Fibroblast of skin of right quadriceps (primary cell): ENCODE results near the gene HSPB3.
"Not testable (repeated sequence)": the region's sequence is repeated elsewhere in the genome, so short reads cannot be mapped to it uniquely, and the experiment has no call there.

Source experiments
- DNase-seq: peaks from one replicate; pipeline ENCODE4 v3.0.0-alpha.2; 2013

The HSPB3 gene

GRCh38 chr5:54457094-54457862 lies 1.8 kb downstream of the HSPB3 start:
- DNase-seq: peak; percentile 91

DNA sequence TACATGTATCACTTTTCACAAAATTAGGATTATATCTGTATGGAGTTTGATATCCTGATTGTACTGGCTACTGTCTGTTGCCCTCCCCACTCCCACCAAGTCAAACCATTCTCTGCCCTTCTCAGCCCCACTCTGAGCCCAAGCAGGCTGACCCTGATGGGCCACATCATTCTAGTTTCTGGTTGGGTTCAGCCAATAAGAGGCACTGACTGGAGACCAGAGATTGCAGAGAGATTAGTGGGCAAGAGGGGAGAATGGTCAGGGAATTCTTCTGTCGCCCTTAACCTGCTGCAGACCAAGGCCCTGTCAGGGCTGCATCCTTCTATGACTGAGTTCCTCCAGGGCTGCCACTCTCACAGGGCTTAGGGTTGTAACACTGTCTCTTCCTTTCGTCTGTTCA lies 2.7 kb downstream of the HSPB3 start:
- no peak for DNase-seq

DNA sequence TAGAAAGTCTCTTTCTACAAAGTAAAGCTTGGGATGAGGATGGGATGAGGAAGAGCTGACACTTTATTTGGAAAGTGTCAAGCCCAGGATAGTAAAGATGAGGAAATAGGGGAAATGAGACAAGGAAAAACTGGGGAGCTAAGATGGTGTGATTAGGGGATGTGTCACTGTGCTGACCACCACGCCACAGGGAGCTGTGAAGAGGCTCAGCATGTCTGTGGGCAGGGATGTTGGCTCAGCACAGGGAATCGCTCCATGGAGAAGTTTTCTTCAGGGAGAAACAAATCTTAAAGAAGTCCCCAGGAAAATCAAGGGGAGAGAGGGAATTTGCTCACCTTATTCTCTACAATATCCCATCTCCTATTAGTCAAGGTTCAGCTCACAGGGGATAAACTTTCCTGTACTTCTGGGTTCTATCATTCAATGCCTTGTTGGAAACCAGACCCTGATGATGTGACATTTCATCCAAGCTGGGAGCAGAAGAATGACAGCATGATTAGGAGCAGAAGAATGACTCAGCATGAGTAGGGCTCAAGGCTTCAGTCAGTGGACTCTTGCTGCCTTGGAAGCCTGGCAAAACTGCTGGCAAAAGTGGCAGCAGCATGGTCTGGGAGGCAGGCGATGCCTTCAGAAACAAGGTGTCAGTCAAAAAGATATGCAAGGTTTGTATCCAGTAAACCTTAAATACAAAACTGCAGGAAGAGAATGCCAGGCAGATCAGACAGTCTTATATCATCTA lies 4.9 kb downstream of the HSPB3 start:
- peak; percentile 57 for DNase-seq

- no peak for DNase-seq
Measured at GRCh38 chr5:54462281-54462680, 6.8 kb downstream of the HSPB3 start.

DNA sequence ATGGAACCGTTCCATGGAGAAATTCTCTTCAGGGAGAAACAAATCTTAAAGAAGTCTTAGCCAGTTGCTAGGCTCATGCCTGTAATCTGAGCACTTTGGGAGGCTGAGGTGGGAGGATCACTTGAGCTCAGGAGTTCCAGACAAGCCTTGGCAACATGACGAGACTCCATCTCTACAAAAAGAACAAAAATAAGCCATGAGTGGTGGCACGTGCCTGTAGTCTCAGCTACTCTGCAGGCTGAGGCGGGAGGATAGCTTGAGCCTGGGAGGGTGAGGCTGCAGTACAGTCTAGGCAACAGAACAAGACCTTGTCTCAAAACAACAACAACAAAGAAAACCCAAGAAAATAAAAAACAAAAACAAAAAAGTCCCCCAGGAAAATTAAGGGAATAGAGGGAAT lies 8.2 kb downstream of the HSPB3 start:
- no peak for DNase-seq

- DNase-seq: peak; percentile 11
Measured at GRCh38 chr5:54469622-54470021, 14.1 kb downstream of the HSPB3 start.

GRCh38 chr5:54470128-54470527 lies 14.6 kb downstream of the HSPB3 start:
- DNase-seq: peak; percentile 76

- DNase-seq: peak; percentile 60
Measured at GRCh38 chr5:54470677-54471076, 15.2 kb downstream of the HSPB3 start.

GRCh38 chr5:54471398-54471797 lies 15.9 kb downstream of the HSPB3 start:
- DNase-seq: no peak

GRCh38 chr5:54476682-54477081 lies 21.2 kb downstream of the HSPB3 start:
- no peak for DNase-seq

- DNase-seq: no peak
Measured at GRCh38 chr5:54477941-54478478, 22.5 kb downstream of the HSPB3 start.

DNA sequence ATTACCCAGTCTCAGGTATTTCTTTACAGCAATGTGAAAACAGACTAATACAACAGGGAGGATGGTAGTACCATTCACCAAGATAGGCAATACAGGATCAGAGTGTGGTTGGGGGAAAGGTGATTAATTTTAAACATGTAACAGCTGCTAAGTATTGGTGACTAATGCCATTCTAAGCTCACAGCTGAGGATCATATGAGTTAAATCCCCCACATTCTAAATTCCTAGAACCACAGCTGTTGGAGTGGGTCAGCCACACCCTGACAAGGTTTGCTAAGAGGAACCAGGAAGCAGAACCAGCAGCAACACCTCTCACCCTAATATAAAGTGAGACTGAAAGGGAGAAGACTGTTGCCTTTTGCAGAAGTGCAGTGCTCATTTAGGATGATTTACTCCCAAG lies 24.8 kb downstream of the HSPB3 start:
- peak; percentile 13 for DNase-seq

- DNase-seq: peak; percentile 9
Measured at GRCh38 chr5:54484219-54484894, 28.9 kb downstream of the HSPB3 start.

- not testable (repeated sequence) for DNase-seq
Measured at GRCh38 chr5:54485659-54486058, 30.2 kb downstream of the HSPB3 start.

DNA sequence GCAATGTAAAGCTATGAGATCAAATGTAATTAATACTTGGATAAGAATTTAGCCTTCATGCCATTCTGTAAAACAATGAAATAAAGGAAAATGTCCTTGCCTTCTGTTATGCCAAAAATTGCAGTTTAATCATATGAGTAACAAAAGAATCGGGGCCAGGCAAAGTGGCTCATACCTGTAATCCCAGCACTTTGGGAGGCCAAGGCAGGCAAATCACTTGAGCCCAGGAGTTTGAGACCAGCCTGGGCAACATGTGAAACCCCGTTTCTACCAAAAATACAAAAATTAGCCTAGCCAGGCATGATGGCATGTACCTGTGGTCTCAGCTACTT lies 34.1 kb downstream of the HSPB3 start:
- DNase-seq: not testable (repeated sequence)

- DNase-seq: no peak
Measured at GRCh38 chr5:54491326-54491725, 35.8 kb downstream of the HSPB3 start.

DNA sequence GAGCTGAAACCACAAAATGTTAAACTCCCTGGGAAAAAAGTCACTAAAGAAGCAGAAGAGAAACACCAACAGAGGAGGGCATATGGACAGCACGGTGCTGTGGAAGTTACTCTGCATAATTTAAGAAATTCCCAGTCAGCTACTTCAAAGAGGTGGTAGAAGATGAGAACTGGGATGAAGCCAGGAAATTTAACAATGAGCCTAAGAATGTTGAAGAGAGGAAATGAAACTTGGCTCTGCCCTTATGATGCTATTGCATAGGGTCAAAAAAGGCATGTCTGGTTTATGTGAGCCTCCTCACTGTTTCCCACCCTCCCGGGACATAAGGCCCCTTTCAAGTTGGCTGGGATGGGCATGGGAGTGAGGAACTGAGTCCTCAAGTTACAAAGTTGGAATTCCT lies 36.7 kb downstream of the HSPB3 start:
- no peak for DNase-seq

GRCh38 chr5:54495027-54495426 lies 39.5 kb downstream of the HSPB3 start:
- DNase-seq: no peak
